K562 (cell line): ENCODE data around the gene TMPO. TPM values are rescaled to one million over a fixed set of nuclear protein-coding genes. Genes with fewer than 3 reads are reported as not detected.

Experiments used
- CBFA2T2 ChIP-seq: fragments of 450-650 bp; conservative IDR thresholded peaks from 2 replicates; pipeline ENCODE4 v1.6.1; 2017; ENCODE audit warnings: mild to moderate bottlenecking
- E2F6 ChIP-seq, 2 experiments: IDR thresholded peaks; 2 replicates each; pipeline ENCODE4 v1.6.1; 2011; ENCODE audit warnings: borderline replicate concordance in 1 of 2, control low read depth in 1 of 2, low read depth in 1 of 2, low read length in 1 of 2, mild to moderate bottlenecking in 1 of 2, mixed read lengths in 1 of 2, moderate library complexity in 1 of 2; ENCODE audit not compliant: insufficient read depth in 1 of 2, insufficient read length in 1 of 2, poor library complexity in 1 of 2, severe bottlenecking in 1 of 2; ENCODE audit errors: extremely low read depth in 1 of 2
- EGR1 ChIP-seq: fragments of 450-650 bp; conservative IDR thresholded peaks from 2 replicates; pipeline ENCODE4 v1.6.1; 2017; ENCODE audit warnings: mild to moderate bottlenecking
- ETV6 ChIP-seq, 3 experiments: fragments of 150-350 bp in 1 of 3; sonication (generic) in 1 of 3; formaldehyde crosslinking in 1 of 3; IDR thresholded peaks; 2 replicates each; pipeline versions ENCODE4 v1.6.1 to v1.8.0; 2014 to 2022; ENCODE audit warnings: borderline replicate concordance in 2 of 3, low read depth in 2 of 3, antibody characterized with exemption in 1 of 3, low read length in 1 of 3, mild to moderate bottlenecking in 1 of 3, missing genetic modification reagents in 1 of 3
- HEY1 ChIP-seq: fragments of 250-450 bp; sonication (Bioruptor Pico); IDR thresholded peaks from 2 replicates; pipeline ENCODE4 v1.5.0; 2020; ENCODE audit warnings: mild to moderate bottlenecking, moderate library complexity, borderline replicate concordance
- HSF4 ChIP-seq: fragments of 250-450 bp; sonication (Bioruptor Pico); IDR thresholded peaks from 2 replicates; pipeline ENCODE4 v2.1.2; 2022; ENCODE audit warnings: mild to moderate bottlenecking, moderate library complexity, borderline replicate concordance
- MITF ChIP-seq: IDR thresholded peaks from 2 replicates; pipeline ENCODE4 v1.6.1; 2014; ENCODE audit warnings: antibody characterized with exemption
- NFIC ChIP-seq: fragments of 450-650 bp; IDR thresholded peaks from 2 replicates; pipeline ENCODE4 v1.6.1; 2017; ENCODE audit warnings: mild to moderate bottlenecking, inconsistent platforms
- NONO ChIP-seq, 2 experiments: fragments of 200-400 bp in 1 of 2; fragments of 450-650 bp in 1 of 2; formaldehyde crosslinking in 1 of 2; IDR thresholded peaks; 2 replicates each; pipeline ENCODE4 v1.6.1; 2017; ENCODE audit warnings: low read depth in 2 of 2, mild to moderate bottlenecking in 2 of 2, moderate library complexity in 2 of 2, low read length in 1 of 2
- PCBP1 ChIP-seq: fragments of 200-400 bp; formaldehyde crosslinking; IDR thresholded peaks from 2 replicates; pipeline ENCODE4 v1.6.1; 2018; ENCODE audit warnings: mild to moderate bottlenecking, low read depth, low read length; ENCODE audit not compliant: poor library complexity, severe bottlenecking
- SAFB ChIP-seq: fragments of 200-400 bp; formaldehyde crosslinking; IDR thresholded peaks from 2 replicates; pipeline ENCODE4 v1.6.1; 2017; ENCODE audit warnings: low read depth, low read length, borderline replicate concordance
- SRSF3 ChIP-seq: fragments of 200-400 bp; formaldehyde crosslinking; IDR thresholded peaks from 2 replicates; pipeline ENCODE4 v1.6.1; 2016; ENCODE audit warnings: mild to moderate bottlenecking, low read length, moderate library complexity; ENCODE audit not compliant: insufficient read depth
- TCF3 ChIP-seq: sonication (generic); formaldehyde crosslinking; IDR thresholded peaks from 2 replicates; pipeline ENCODE4 v1.4.0; 2020; ENCODE audit warnings: mild to moderate bottlenecking, missing genetic modification reagents
- THRAP3 ChIP-seq: fragments of 450-650 bp; IDR thresholded peaks from 2 replicates; pipeline ENCODE4 v1.6.1; 2016; ENCODE audit warnings: mild to moderate bottlenecking, inconsistent platforms, borderline replicate concordance
- TRIM28 ChIP-seq: fragments of 450-650 bp; IDR thresholded peaks from 2 replicates; pipeline ENCODE4 v1.6.1; 2017
- UBTF ChIP-seq, 2 experiments: IDR thresholded peaks; 2 replicates each; pipeline ENCODE4 v1.6.1; 2012; ENCODE audit warnings: improper control_type of control experiment in 2 of 2, low read depth in 2 of 2, low read length in 2 of 2, borderline replicate concordance in 1 of 2
- ZC3H8 ChIP-seq: fragments of 450-650 bp; IDR thresholded peaks from 2 replicates; pipeline ENCODE4 v1.6.1; 2017
- ZFP36 ChIP-seq: fragments of 150-350 bp; IDR thresholded peaks from 2 replicates; pipeline ENCODE4 v1.6.1; 2018; ENCODE audit warnings: low read length, low read depth; ENCODE audit not compliant: partially characterized antibody
- ZNF174 ChIP-seq: fragments of 250-450 bp; sonication (Bioruptor Pico); IDR thresholded peaks from 2 replicates; pipeline ENCODE4 v1.4.0; 2020; ENCODE audit warnings: mild to moderate bottlenecking
- ZNF695 ChIP-seq: fragments of 450-650 bp; formaldehyde crosslinking; IDR thresholded peaks from 2 replicates; pipeline ENCODE4 v1.4.0; 2020; ENCODE audit warnings: mild to moderate bottlenecking, moderate library complexity
- ZNF717 ChIP-seq: fragments of 250-450 bp; sonication (Bioruptor Pico); IDR thresholded peaks from 2 replicates; pipeline ENCODE4 v1.5.0; 2021
- ZNF76 ChIP-seq: fragments of 250-450 bp; sonication (Bioruptor Pico); IDR thresholded peaks from 2 replicates; pipeline ENCODE4 v1.4.0; 2020; ENCODE audit warnings: mild to moderate bottlenecking, moderate library complexity, borderline replicate concordance
- ZNF79 ChIP-seq: fragments of 250-450 bp; sonication (Bioruptor Pico); IDR thresholded peaks from 2 replicates; pipeline ENCODE4 v1.4.0; 2020; ENCODE audit warnings: low read depth, mild to moderate bottlenecking, moderate library complexity
- polyA plus RNA-seq, 8 experiments: library from polyadenylated mRNA; depleted of rRNA in 4 of 8; stranded (reverse) in 5 of 8; unstranded in 3 of 8; fragments of >200 nt; fragmentation: Nextera tagmentation in 2 of 8; fragmentation: Illumina TruSeq in 1 of 8; extraction: Ambion mirVana in 2 of 8; extraction: Trizol in 1 of 8; gene quantifications; 2 replicates each; pipeline versions ENCODE4 v1.2.1 to v1.2.3, GENCODE V29; 2011 to 2014; ENCODE audit warnings: inconsistent platforms in 1 of 8, missing spikeins in 1 of 8
- total RNA-seq, 7 experiments: library from RNA; depleted of rRNA in 6 of 7; stranded (reverse); fragments of >200 nt in 6 of 7; fragmentation: Illumina TruSeq in 2 of 7; extraction: Trizol in 2 of 7; gene quantifications; 2 replicates each; pipeline versions ENCODE4 v1.2.1 to v1.2.3, GENCODE V29; 2011 to 2021; ENCODE audit warnings: low replicate concordance in 1 of 7

The TMPO gene
- total and polyA plus RNA-seq, 9 of the 15 experiments (the other 6 are each of a cell fraction or from before 2014, with no cell fraction given): 62.1 to 263 (median 182) TPM

GRCh38 chr12:98516111-98516873 lies 902 bp downstream of the TMPO start (continued):
- TF ChIP-seq PCBP1 (peak; percentile 81), E2F6 (IDR thresholded peaks at IDR 0.05; ENCODE audit: borderline replicate concordance in 1 of 2, extremely low read depth in 1 of 2, insufficient read depth in 1 of 2, insufficient read length in 1 of 2, low read depth in 1 of 2, low read length in 1 of 2, poor library complexity in 1 of 2, severe bottlenecking in 1 of 2) (peak; percentile 87 to 92), ZC3H8 (no peak), TRIM28 (0 out of 2 replicates have a peak, but pooled peaks have one; percentile 26), MITF (no peak), ZNF695 (CRISPR knock-in tag) (no peak), CBFA2T2 (no peak), EGR1 (peak; percentile 61), HEY1 (CRISPR knock-in tag) (0 out of 2 replicates have a peak, but pooled peaks have one; percentile 48), NFIC (peak; percentile 39; the same call in 1 of the 2 replicates), SRSF3 (no peak; the same call in 1 of the 2 replicates), HSF4 (no peak), ETV6 (IDR thresholded peaks at IDR 0.05; ENCODE audit: borderline replicate concordance in 1 of 2, low read depth in 2 of 2, low read length in 1 of 2) (no peak), ETV6 (CRISPR knock-in tag; IDR thresholded peaks at IDR 0.05; ENCODE audit: borderline replicate concordance) (no peak), ZNF717 (no peak), NONO (IDR thresholded peaks at IDR 0.05; ENCODE audit: low read depth in 2 of 2, low read length in 1 of 2) (peak in 1 of 2 experiments; percentile 40; a peak in 1 of 4 replicates), ZNF79 (CRISPR knock-in tag) (no peak), UBTF (IDR thresholded peaks at IDR 0.05; ENCODE audit: borderline replicate concordance in 1 of 2, low read depth in 2 of 2, low read length in 2 of 2) (no peak; a peak in 1 of 4 replicates), ZNF174 (CRISPR knock-in tag) (no peak), TCF3 (CRISPR knock-in tag) (peak; percentile 28; the same call in 1 of the 2 replicates), SAFB (no peak), ZFP36 (no peak), THRAP3 (no peak), ZNF76 (CRISPR knock-in tag) (no peak)
